ENCODE data around the gene DCHS1.

Gene DCHS1

GRCh38 chr11:6633422-6634408, 21.9 kb downstream of the DCHS1 start:
- in situ Hi-C loops (cut with HindIII; ENCODE audit: low pct_ligation_motif_present, low pct_unique_long_range_greater_than_20kb, low sequenced_read_pairs): no loop called here
- DNase-seq: no peak

GRCh38 chr11:6632116-6633073, 23.2 kb downstream of the DCHS1 start:
- no peak for DNase-seq

GRCh38 chr11:6631361-6631890, 24.2 kb downstream of the DCHS1 start:
- in situ Hi-C loops (cut with HindIII; ENCODE audit: low pct_ligation_motif_present, low pct_unique_long_range_greater_than_20kb, low sequenced_read_pairs): no loop called here
- DNase-seq: no peak

More at GRCh38 chr11:6632116-6633073, 23.2 kb downstream of the DCHS1 start:
- in situ Hi-C loops (cut with HindIII; ENCODE audit: low pct_ligation_motif_present, low pct_unique_long_range_greater_than_20kb, low sequenced_read_pairs): no loop called here

- in situ Hi-C loops (cut with HindIII; ENCODE audit: low pct_ligation_motif_present, low pct_unique_long_range_greater_than_20kb, low sequenced_read_pairs): no loop called here
- no peak for DNase-seq
These were observed 24.8 kb downstream of the DCHS1 start for GRCh38 chr11:6630632-6631291.

GRCh38 chr11:6629892-6630631, 25.5 kb downstream of the DCHS1 start:
- in situ Hi-C loops (cut with HindIII; ENCODE audit: low pct_ligation_motif_present, low pct_unique_long_range_greater_than_20kb, low sequenced_read_pairs): no loop called here
- DNase-seq: no peak

GRCh38 chr11:6629573-6629891, 26.1 kb downstream of the DCHS1 start:
- in situ Hi-C loops (cut with HindIII; ENCODE audit: low pct_ligation_motif_present, low pct_unique_long_range_greater_than_20kb, low sequenced_read_pairs): no loop called here
- DNase-seq: no peak

GRCh38 chr11:6628526-6628925, 27.1 kb downstream of the DCHS1 start:
- DNase-seq: no peak
- in situ Hi-C loops (cut with HindIII; ENCODE audit: low pct_ligation_motif_present, low pct_unique_long_range_greater_than_20kb, low sequenced_read_pairs): no loop called here

- in situ Hi-C loops (cut with HindIII; ENCODE audit: low pct_ligation_motif_present, low pct_unique_long_range_greater_than_20kb, low sequenced_read_pairs): no loop called here
These were observed 27.8 kb downstream of the DCHS1 start for GRCh38 chr11:6627762-6628241.

GRCh38 chr11:6626971-6627761, 28.4 kb downstream of the DCHS1 start:
- in situ Hi-C loops (cut with HindIII; ENCODE audit: low pct_ligation_motif_present, low pct_unique_long_range_greater_than_20kb, low sequenced_read_pairs): no loop called here
- DNase-seq: no peak

More at GRCh38 chr11:6627762-6628241, 27.8 kb downstream of the DCHS1 start:
- no peak for DNase-seq

- in situ Hi-C loops (cut with HindIII; ENCODE audit: low pct_ligation_motif_present, low pct_unique_long_range_greater_than_20kb, low sequenced_read_pairs): no loop called here
- no peak for DNase-seq
These were observed 29.7 kb downstream of the DCHS1 start for GRCh38 chr11:6625832-6626420.

GRCh38 chr11:6625156-6625831, 30.3 kb downstream of the DCHS1 start:
- DNase-seq: no peak
- in situ Hi-C loops (cut with HindIII; ENCODE audit: low pct_ligation_motif_present, low pct_unique_long_range_greater_than_20kb, low sequenced_read_pairs): no loop called here

GRCh38 chr11:6623391-6624363, 31.9 kb downstream of the DCHS1 start:
- in situ Hi-C loops (cut with HindIII; ENCODE audit: low pct_ligation_motif_present, low pct_unique_long_range_greater_than_20kb, low sequenced_read_pairs): no loop called here

GRCh38 chr11:6622261-6623171, 33.1 kb downstream of the DCHS1 start:
- in situ Hi-C loops (cut with HindIII; ENCODE audit: low pct_ligation_motif_present, low pct_unique_long_range_greater_than_20kb, low sequenced_read_pairs): no loop called here
- DNase-seq: no peak

More at GRCh38 chr11:6623391-6624363, 31.9 kb downstream of the DCHS1 start:
- no peak for DNase-seq

GRCh38 chr11:6621711-6622211, 33.8 kb downstream of the DCHS1 start:
- in situ Hi-C loops (cut with HindIII; ENCODE audit: low pct_ligation_motif_present, low pct_unique_long_range_greater_than_20kb, low sequenced_read_pairs): no loop called here
- DNase-seq: no peak
